Stimulated activated CD8-positive, alpha-beta memory T cell treated with anti-CD3 and anti-CD28 coated beads, Interleukin-7, amount 100 ng/mL, for 24 hours (primary cell): ENCODE results near the gene ABHD2.
"Not testable (repeated sequence)": the region's sequence is repeated elsewhere in the genome, so short reads cannot be mapped to it uniquely, and the experiment has no call there.

ENCODE experiments used
- DNase-seq: peaks from one replicate; pipeline ENCODE4 v3.0.0-alpha.2; 2020; ENCODE audit warnings: low read depth

ABHD2 gene

GRCh38 chr15:89139613-89140499, 51.6 kb downstream of the ABHD2 start:
- DNase-seq: no peak

- no peak for DNase-seq
Observed at GRCh38 chr15:89140595-89140994, 52.3 kb downstream of the ABHD2 start.

- DNase-seq: not testable (repeated sequence)
Observed at GRCh38 chr15:89141159-89141558, 52.9 kb downstream of the ABHD2 start.

GRCh38 chr15:89141885-89142284, 53.6 kb downstream of the ABHD2 start:
- DNase-seq: no peak

- no peak for DNase-seq
Observed at GRCh38 chr15:89142423-89142822, 54.2 kb downstream of the ABHD2 start.

GRCh38 chr15:89143503-89144162, 55.4 kb downstream of the ABHD2 start:
- no peak for DNase-seq

GRCh38 chr15:89144491-89144890, 56.2 kb downstream of the ABHD2 start:
- no peak for DNase-seq

- DNase-seq: no peak
Observed at GRCh38 chr15:89146366-89146765, 58.1 kb downstream of the ABHD2 start.

GRCh38 chr15:89148126-89148525, 59.9 kb downstream of the ABHD2 start:
- DNase-seq: no peak

GRCh38 chr15:89149501-89150101, 61.3 kb downstream of the ABHD2 start:
- DNase-seq: no peak

GRCh38 chr15:89150287-89150686, 62.0 kb downstream of the ABHD2 start:
- DNase-seq: no peak

GRCh38 chr15:89150762-89151664, 62.8 kb downstream of the ABHD2 start:
- DNase-seq: no peak

- no peak for DNase-seq
Observed at GRCh38 chr15:89155122-89155521, 66.9 kb downstream of the ABHD2 start.

GRCh38 chr15:89155656-89156055, 67.4 kb downstream of the ABHD2 start:
- no peak for DNase-seq

GRCh38 chr15:89157061-89157460, 68.8 kb downstream of the ABHD2 start:
- no peak for DNase-seq

GRCh38 chr15:89157918-89158564, 69.8 kb downstream of the ABHD2 start:
- no peak for DNase-seq

GRCh38 chr15:89161666-89162065, 73.4 kb downstream of the ABHD2 start:
- no peak for DNase-seq

- no peak for DNase-seq
Observed at GRCh38 chr15:89163271-89164055, 75.2 kb downstream of the ABHD2 start.

- DNase-seq: no peak
Observed at GRCh38 chr15:89164712-89165211, 76.5 kb downstream of the ABHD2 start.

- no peak for DNase-seq
Observed at GRCh38 chr15:89165677-89166076, 77.4 kb downstream of the ABHD2 start.
